ENCODE data around the gene KLHL33.

Gene KLHL33

GRCh38 chr14:20478894-20479293 lies 42.9 kb upstream of the KLHL33 start (continued):
- TF ChIP-seq ZSCAN30 (tag by site-specific recombination; IDR thresholded peaks at IDR 0.05) (no peak), ZNF692 (tag by site-specific recombination; IDR thresholded peaks at IDR 0.05) (no peak), ZNF449 (tag by site-specific recombination; IDR thresholded peaks at IDR 0.05) (no peak), ZNF366 (tag by site-specific recombination; conservative IDR thresholded peaks at IDR 0.05) (no peak), ATF2 (tag by site-specific recombination; IDR thresholded peaks at IDR 0.05; ENCODE audit: low read depth) (no peak), ZNF560 (tag by site-specific recombination; IDR thresholded peaks at IDR 0.05; ENCODE audit: borderline replicate concordance) (no peak)

- CTCF ChIA-PET: interaction anchor here (1.1 kb wide), 1 partner anchor 54 kb away, joined by 4 read pairs; no protein-coding TSS in a partner anchor
- POLR2A ChIA-PET: interaction anchor here (0.8 to 1.9 kb wide), 2 partner anchors 15 to 16 kb away, joined by 3 to 7 read pairs; partner anchors contain the start of gene PIP4P1
- H3K9me3 ChIP-seq (ENCODE audit: control insufficient read depth, insufficient read depth, low read depth, low read length): no peaks in the 10 kb centered on the region
- no peak overlapping the region for H3K4me3 ChIP-seq (ENCODE audit: low read depth, low read length)
- peaks cover 2% of the 10 kb centered on the region; the same call in 1 of the 2 replicates for H3K4me1 ChIP-seq (ENCODE audit: control insufficient read depth, insufficient read depth, low read length)
- TF ChIP-seq ZNF785 (tag by site-specific recombination; IDR thresholded peaks at IDR 0.05) (no peak), ZNF510 (tag by site-specific recombination; IDR thresholded peaks at IDR 0.05; ENCODE audit: insufficient replicate concordance) (no peak), GLIS1 (tag by site-specific recombination; IDR thresholded peaks at IDR 0.05) (peak; percentile 28; the same call in 1 of the 2 replicates), ZNF398 (tag by site-specific recombination; IDR thresholded peaks at IDR 0.05) (peak; percentile 10; the same call in 1 of the 2 replicates), ZNF324 (tag by site-specific recombination; IDR thresholded peaks at IDR 0.05) (no peak), ZIC2 (tag by site-specific recombination; IDR thresholded peaks at IDR 0.05) (peak; percentile 45), ZNF114 (tag by site-specific recombination; IDR thresholded peaks at IDR 0.05) (no peak), ZNF423 (tag by site-specific recombination; IDR thresholded peaks at IDR 0.05) (no peak), ZNF513 (tag by site-specific recombination; IDR thresholded peaks at IDR 0.05) (peak; percentile 55), GLI4 (tag by site-specific recombination; IDR thresholded peaks at IDR 0.05) (no peak), ZNF777 (tag by site-specific recombination; IDR thresholded peaks at IDR 0.05; ENCODE audit: borderline replicate concordance) (no peak), ZBTB17 (tag by site-specific recombination; IDR thresholded peaks at IDR 0.05) (peak; percentile 35; the same call in 1 of the 2 replicates), ZNF692 (tag by site-specific recombination; IDR thresholded peaks at IDR 0.05) (0 out of 2 replicates have a peak, but pooled peaks have one; percentile 19), ZXDB (tag by site-specific recombination; IDR thresholded peaks at IDR 0.05) (peak; percentile 58; the same call in 1 of the 2 replicates), PRDM10 (tag by site-specific recombination; IDR thresholded peaks at IDR 0.05) (peak; percentile 25; the same call in 1 of the 2 replicates), FEZF1 (tag by site-specific recombination; IDR thresholded peaks at IDR 0.05) (peak; percentile 78)
- H3K27ac ChIP-seq (ENCODE audit: extremely low read depth, low read depth, low read length): no peak overlapping the region; the same call in 1 of the 2 replicates
- peaks cover 44 to 63% of the 10 kb centered on the region in 2 experiments for H3K36me3 ChIP-seq (ENCODE audit: control insufficient read depth in 2 of 2, insufficient read depth in 1 of 2, low read length in 2 of 2)
Measured at GRCh38 chr14:20477211-20477876, 41.4 kb upstream of the KLHL33 start.
